Skeletal muscle cell (primary cell): ENCODE results near the gene PRKCSH.

Experiments
- DNase-seq: peaks from one replicate; pipeline ENCODE4 v3.0.0-alpha.2; 2010; ENCODE audit warnings: low read depth
- H3K4me3 ChIP-seq: 2 replicates; pipeline ENCODE4 v1.5.1; 2011; ENCODE audit warnings: low read depth, mild to moderate bottlenecking, control low read depth, low read length, moderate library complexity

PRKCSH gene

DNA sequence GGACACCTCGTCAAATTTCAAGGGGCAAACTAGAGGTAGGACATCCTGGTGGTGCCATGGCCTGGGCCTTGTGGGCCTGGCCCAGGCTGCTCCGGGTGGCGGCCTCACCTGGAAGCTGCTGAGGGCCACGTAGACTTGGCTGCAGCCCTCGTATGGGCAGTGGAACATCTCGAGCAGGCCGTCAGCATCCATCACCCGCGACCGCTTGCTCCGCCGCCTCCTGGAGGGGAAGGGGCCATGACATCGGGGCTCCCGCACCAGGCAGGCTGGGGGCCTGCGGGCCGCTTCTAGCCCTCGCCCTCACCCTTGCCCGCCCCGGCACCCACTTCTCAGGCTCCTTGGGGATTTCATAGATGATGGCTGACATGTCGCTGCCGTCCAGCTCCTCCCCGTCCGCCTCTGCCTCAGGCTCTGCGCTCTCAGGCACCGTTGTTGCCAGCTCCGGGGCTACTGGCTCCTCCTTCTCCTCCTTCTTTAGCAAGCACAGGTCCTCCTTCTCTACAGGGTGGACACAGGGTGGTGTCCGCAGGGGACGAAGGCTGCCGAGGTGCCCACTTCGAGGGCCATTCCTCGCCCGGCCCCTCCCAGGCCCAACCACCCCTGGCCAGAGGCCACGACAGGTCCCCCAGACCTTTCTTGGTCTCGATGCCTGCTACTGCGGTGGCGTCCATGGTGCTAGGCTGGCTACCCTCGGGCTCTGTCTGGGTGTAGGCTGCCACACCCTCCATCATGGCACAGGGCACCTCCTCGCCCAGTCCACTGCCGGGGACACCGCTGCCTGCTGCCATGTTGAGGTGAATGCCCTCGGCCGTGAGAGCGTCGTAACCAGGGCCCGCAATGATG, 51.4 kb downstream of the PRKCSH start:
- H3K4me3 ChIP-seq = no peak overlapping the region
- no peak for DNase-seq

DNA sequence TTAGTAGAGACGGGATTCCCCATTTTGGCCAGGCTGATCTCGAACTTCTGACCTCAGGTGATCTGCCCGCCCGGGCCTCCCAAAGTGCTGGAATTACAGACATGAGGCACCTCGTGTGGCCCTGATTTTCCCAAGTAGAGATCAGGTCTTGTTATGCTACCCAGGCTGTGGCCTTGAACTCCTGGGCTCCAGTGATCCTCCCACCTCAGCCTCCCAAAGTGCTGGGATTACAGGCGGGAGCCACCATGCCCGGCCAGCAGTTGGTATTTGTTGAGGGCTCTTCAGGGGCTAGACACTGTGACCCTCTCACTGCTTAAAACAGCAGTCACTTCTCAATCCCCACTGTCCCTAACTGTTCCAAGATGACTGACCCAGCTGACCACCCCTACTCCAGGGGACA, 53.9 kb downstream of the PRKCSH start:
- H3K4me3 ChIP-seq = no peak overlapping the region
- no peak for DNase-seq

DNA sequence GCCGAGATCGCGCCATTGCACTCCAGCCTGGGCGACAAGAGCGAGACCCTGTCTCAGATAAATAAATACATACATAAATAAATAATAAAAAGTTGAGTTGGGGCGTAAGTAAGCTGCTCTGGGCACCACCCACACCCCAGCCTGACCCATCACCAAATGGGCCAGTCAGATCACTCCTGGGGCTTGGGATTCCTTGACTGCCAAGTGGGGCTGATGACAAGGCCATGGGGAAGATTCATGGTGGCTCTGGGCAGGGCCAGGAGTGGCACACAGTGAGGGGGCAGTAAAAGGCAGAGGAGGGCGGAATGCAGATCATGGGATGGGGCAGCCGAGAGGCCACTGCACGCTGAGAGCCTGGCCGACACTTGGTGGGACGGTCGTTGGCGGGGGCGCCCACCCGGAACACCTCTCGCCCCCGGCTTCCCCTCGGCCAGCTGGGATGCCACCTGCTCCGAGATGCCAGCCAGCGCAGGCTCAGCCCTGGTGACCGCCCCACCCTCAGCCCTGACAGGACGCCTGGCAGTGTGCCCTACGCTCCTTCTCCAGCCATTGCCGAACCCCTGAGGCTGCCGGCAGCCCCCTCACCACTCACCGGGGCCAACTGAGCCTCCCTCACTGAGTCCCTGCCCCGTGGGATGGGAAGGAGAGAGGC, 59.3 kb downstream of the PRKCSH start:
- no peak overlapping the region for H3K4me3 ChIP-seq
- DNase-seq = no peak

DNA sequence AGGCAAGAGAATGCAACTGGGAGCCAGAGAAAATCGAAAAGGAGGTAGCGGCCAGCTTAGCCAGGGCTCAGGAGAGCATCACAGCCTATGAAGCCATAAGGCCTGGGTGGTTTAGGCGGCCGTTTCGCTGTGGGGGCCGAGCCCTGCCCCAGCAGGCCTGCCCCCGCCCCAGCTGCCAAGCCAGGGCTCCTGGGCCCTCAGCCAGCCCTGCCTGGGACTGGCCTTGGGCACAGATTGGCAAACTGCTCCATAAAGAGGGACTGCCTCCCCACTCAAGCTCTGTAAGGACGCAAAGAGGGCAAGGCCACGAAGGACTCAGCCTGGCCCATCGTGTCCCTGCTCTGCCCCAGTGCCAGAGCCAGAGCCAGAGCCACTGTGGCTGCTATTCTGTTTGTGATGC, 60.0 kb downstream of the PRKCSH start:
- H3K4me3 ChIP-seq = no peak overlapping the region
- no peak for DNase-seq

DNA sequence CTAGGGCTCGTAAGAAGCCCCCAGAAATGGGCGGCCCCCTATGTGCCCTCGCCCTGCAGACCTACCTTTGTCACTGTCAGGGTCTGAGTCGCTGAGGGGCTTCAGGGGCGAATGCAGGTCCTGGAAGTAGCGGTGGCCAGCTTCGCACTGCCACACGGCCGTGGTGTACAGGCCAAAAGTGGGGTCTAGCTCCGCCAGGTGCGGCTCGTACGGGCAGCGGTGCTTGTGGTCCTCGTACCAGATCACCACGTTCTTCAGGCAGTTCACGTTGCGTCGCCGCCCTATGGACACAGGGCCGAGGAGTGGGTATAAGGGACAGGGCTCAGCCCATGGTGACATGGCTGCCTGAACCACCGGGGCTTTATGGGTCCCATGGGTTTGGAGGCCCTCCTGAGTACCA, 60.5 kb downstream of the PRKCSH start:
- H3K4me3 ChIP-seq = no peak overlapping the region
- DNase-seq = no peak

DNA sequence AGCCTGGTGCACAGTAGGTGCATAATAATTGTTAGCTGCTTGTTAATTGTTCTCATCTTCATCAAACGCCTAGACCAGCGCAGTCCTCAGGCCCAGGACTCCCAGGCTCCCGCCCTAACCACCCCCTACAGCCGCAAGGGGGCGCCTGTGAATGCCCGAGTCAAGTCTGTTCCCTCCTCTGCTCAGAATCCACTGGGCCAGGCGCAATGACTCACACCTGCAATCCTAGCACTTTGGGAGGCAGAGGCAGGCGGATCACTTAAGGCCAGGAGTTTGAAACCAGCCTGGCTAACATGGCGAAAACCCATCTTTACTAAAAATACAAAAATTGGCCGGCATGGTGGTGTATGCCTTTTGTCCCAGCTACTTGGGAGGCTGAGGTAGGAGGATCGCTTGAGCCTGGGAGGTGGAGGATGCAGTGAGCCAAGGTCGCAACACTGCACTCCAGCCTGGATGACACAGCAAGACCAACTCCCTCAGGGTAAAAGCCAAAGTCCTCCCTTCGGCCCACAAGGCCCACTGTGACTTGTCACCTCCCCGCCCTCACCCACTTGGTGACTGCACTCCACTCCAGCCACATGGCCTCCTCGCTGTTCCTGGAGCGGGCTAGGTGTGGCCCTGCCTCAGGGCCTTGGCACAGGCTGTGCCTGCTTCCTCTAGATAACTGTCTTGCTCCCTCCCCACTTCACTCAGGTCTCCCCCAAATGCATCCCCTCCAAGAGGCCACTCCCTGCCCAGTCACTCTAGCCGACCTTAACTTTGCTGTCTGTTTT, 61.1 kb downstream of the PRKCSH start:
- H3K4me3 ChIP-seq = no peak overlapping the region
- peak; percentile 29 for DNase-seq

DNA sequence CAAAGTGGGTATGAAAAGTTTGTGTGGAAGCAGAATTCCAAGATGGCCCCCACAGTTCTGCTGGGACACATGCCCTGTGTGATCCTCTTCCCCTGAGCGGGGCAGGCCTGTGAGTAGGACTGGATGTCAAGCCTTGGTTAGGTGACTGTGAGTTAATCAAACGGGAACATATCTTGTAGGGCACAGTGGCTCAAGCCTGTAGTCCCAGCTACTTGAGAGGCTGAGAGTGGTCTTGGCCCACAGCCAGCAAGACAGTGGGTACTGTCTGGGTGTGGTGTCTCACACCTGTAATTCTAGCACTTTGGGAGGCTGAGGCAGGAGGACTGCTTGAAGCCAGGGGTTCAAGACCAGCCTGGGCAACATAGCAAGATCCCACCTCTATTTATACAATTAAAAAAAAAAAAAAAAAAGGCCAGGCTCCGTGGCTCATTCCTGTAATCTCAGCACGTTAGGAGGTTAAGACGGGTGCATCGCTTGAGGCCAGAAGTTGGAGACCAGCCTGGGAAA, 63.8 kb downstream of the PRKCSH start:
- H3K4me3 ChIP-seq = no peak overlapping the region
- DNase-seq = no peak

DNA sequence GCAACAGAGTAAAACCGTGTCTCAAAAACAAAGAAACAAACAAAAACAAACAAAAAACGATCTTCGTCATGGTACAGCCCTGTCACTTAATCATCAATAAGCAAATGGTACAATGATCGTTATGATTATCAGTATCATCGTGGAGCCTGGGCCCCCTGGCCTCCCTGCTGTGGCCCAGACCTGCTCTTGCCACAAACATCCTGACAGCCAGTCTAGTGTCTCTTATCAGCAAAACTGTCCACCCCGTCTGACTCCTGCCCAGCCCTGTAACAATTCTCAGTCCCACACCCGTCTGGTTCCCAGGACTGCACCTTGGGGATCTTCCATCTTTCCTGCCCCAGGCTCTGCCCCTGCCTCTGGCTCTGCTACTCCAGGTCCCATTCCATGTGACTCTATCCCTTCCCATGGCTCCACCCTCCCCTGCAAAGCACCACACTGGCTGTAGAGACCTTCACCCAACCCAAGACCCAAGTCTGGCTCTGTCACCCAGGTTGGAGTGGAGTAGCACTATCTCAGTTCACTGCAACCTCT, 64.5 kb downstream of the PRKCSH start:
- no peak for DNase-seq
- H3K4me3 ChIP-seq = no peak overlapping the region
